ENCODE results near the gene PDX1.

The PDX1 gene

DNA sequence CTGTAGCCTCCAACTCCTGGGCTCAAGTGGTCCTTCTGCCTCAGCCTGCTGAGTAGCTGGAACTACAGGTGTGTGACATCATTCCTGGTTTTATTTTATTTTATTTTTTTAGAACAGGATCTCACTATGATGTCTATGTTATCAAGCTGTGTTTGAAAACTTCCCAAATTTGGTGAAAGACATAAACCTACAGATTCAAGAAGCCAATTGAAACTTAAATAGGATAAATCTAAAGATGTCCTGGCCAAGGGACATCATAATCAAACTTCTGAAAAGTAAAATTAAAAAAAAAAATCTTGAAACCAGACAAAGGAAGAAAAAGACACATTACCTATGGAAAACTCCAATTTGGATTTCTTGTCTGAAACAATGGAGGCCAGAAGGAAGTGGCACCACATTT, 23.1 kb upstream of the PDX1 start:
- Histone ChIP-seq H3K27me3 (ENCODE audit: low read length) (no peaks in the 10 kb centered on the region; the same call in 1 of the 2 replicates), H3K9me2 (replicated peaks; ENCODE audit: insufficient read depth, low read length) (no peaks in the 10 kb centered on the region), H3K9me3 (ENCODE audit: insufficient read depth, low read length) (no peaks in the 10 kb centered on the region), H3K4me2 (ENCODE audit: low read depth, low read length, poor library complexity, severe bottlenecking) (no peak overlapping the region), H3K27ac (ENCODE audit: low read depth, low read length) (no peak overlapping the region), H3K9ac (ENCODE audit: low read length) (no peak overlapping the region), H3K36me3 (ENCODE audit: low read length) (no peaks in the 10 kb centered on the region), H3F3A (ENCODE audit: insufficient read depth) (no peaks in the 10 kb centered on the region), H4K20me1 (ENCODE audit: low read depth, low read length) (no peaks in the 10 kb centered on the region), H2AFZ (ENCODE audit: low read depth, low read length, severe bottlenecking) (no peak overlapping the region), H3K4me3 (ENCODE audit: insufficient read depth, low read length, poor library complexity, severe bottlenecking) (no peak overlapping the region), H3K79me2 (ENCODE audit: insufficient read depth, low read length) (no peaks in the 10 kb centered on the region)
- TF ChIP-seq, protein P1, sequence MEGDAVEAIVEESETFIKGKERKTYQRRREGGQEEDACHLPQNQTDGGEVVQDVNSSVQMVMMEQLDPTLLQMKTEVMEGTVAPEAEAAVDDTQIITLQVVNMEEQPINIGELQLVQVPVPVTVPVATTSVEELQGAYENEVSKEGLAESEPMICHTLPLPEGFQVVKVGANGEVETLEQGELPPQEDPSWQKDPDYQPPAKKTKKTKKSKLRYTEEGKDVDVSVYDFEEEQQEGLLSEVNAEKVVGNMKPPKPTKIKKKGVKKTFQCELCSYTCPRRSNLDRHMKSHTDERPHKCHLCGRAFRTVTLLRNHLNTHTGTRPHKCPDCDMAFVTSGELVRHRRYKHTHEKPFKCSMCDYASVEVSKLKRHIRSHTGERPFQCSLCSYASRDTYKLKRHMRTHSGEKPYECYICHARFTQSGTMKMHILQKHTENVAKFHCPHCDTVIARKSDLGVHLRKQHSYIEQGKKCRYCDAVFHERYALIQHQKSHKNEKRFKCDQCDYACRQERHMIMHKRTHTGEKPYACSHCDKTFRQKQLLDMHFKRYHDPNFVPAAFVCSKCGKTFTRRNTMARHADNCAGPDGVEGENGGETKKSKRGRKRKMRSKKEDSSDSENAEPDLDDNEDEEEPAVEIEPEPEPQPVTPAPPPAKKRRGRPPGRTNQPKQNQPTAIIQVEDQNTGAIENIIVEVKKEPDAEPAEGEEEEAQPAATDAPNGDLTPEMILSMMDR (IDR thresholded peaks at IDR 0.05; ENCODE audit: insufficient read depth, low read length, poor library complexity, severe bottlenecking): no peak
- TF ChIP-seq EZH2phosphoT487 (conservative IDR thresholded peaks at IDR 0.05; ENCODE audit: low read length): no peak

DNA sequence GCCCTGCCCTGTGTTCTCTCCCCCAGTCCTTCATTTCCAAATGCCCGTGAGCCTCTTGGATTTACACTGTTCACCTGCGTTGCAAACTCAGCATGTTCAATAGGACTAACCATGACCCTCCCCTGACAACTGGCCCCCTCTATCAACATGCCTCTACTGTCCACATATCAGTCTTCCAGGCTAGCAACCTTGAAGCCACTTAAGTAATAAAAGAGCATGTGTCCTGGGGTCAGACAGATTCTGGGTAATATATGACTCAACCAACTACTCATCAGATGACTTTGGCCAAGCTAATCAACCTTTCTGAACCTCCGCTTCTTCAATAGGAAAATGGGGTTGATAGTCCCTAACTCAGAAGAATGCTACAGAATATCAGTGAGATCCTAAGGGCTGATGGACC, 15.1 kb upstream of the PDX1 start:
- Histone ChIP-seq H3K27me3 (ENCODE audit: low read length) (no peaks in the 10 kb centered on the region), H3K79me2 (ENCODE audit: insufficient read depth, low read length) (no peaks in the 10 kb centered on the region), H4K20me1 (ENCODE audit: low read depth, low read length) (no peaks in the 10 kb centered on the region), H3K9ac (ENCODE audit: low read length) (no peak overlapping the region), H3K4me2 (ENCODE audit: low read depth, low read length, poor library complexity, severe bottlenecking) (no peak overlapping the region), H3F3A (ENCODE audit: insufficient read depth) (no peaks in the 10 kb centered on the region), H3K4me3 (ENCODE audit: insufficient read depth, low read length, poor library complexity, severe bottlenecking) (no peak overlapping the region), H3K27ac (ENCODE audit: low read depth, low read length) (no peak overlapping the region), H3K9me2 (replicated peaks; ENCODE audit: insufficient read depth, low read length) (no peaks in the 10 kb centered on the region), H3K36me3 (ENCODE audit: low read length) (no peaks in the 10 kb centered on the region), H2AFZ (ENCODE audit: low read depth, low read length, severe bottlenecking) (no peak overlapping the region), H3K9me3 (ENCODE audit: insufficient read depth, low read length) (no peaks in the 10 kb centered on the region)
- TF ChIP-seq, protein P1 (IDR thresholded peaks at IDR 0.05; ENCODE audit: insufficient read depth, low read length, poor library complexity, severe bottlenecking): no peak
- no peak for TF ChIP-seq EZH2phosphoT487 (conservative IDR thresholded peaks at IDR 0.05; ENCODE audit: low read length)

DNA sequence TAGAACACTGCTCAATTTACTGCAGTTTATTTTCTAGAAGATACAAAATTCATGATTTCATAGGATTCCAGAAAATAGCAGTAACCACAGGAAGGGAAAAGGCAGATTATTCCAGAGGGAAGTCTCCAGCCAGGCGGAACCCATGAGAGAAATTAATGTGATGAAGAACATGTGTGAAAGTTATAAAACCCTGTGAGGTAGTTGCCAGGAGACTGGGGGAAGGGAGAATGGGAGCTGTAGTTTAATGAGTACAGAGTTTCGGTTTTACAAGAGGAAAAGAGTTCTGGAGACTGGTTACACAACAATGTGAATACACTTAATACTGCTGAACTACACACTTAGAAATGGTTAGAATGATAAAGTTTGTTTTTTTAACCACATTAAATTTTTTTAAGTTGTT, 14.2 kb upstream of the PDX1 start:
- H3K9ac ChIP-seq (ENCODE audit: low read length): no peak overlapping the region
- H3K36me3 ChIP-seq (ENCODE audit: low read length): no peaks in the 10 kb centered on the region
- no peaks in the 10 kb centered on the region for H3K9me3 ChIP-seq (ENCODE audit: insufficient read depth, low read length)
- no peaks in the 10 kb centered on the region for H3F3A ChIP-seq (ENCODE audit: insufficient read depth)
- no peaks in the 10 kb centered on the region for H3K9me2 ChIP-seq (replicated peaks; ENCODE audit: insufficient read depth, low read length)
- no peak overlapping the region for H3K4me3 ChIP-seq (ENCODE audit: insufficient read depth, low read length, poor library complexity, severe bottlenecking)
- no peak overlapping the region for H2AFZ ChIP-seq (ENCODE audit: low read depth, low read length, severe bottlenecking)
- H3K79me2 ChIP-seq (ENCODE audit: insufficient read depth, low read length): no peaks in the 10 kb centered on the region
- H3K27me3 ChIP-seq (ENCODE audit: low read length): no peaks in the 10 kb centered on the region
- H4K20me1 ChIP-seq (ENCODE audit: low read depth, low read length): no peaks in the 10 kb centered on the region
- TF ChIP-seq, protein P1 (IDR thresholded peaks at IDR 0.05; ENCODE audit: insufficient read depth, low read length, poor library complexity, severe bottlenecking): no peak
- TF ChIP-seq EZH2phosphoT487 (conservative IDR thresholded peaks at IDR 0.05; ENCODE audit: low read length): no peak
- no peak overlapping the region for H3K4me2 ChIP-seq (ENCODE audit: low read depth, low read length, poor library complexity, severe bottlenecking)
- no peak overlapping the region for H3K27ac ChIP-seq (ENCODE audit: low read depth, low read length)

All from SU-DHL-6 (cell line).